DOHH2 (cell line): Measurements from ENCODE around the gene FSTL4.

ENCODE experiments used
- CTCF ChIP-seq: fragments of 200-600 bp; sonication (generic); IDR thresholded peaks from one replicate; pipeline ENCODE4 v1.5.1; 2014; ENCODE audit warnings: antibody characterized with exemption, mild to moderate bottlenecking, low read depth, low read length; ENCODE audit not compliant: poor library complexity, severe bottlenecking
- EZH2phosphoT487 ChIP-seq: fragments of 200-600 bp; sonication (generic); IDR thresholded peaks from 2 replicates; pipeline ENCODE4 v1.6.1; 2017; ENCODE audit warnings: borderline replicate concordance, mild to moderate bottlenecking, antibody characterized with exemption, low read length, moderate library complexity, mixed read lengths

GRCh38 chr5:133412661-133413060 lies 199.7 kb downstream of the FSTL4 start:
- TF ChIP-seq CTCF (no peak), EZH2phosphoT487 (no peak)
